Natural killer cell (primary cell): ENCODE results near the gene CHD2. TPM values are rescaled to one million over a fixed set of nuclear protein-coding genes. Genes with fewer than 3 reads are reported as not detected.

Experiments used
- ATAC-seq, 3 donors: fragments of 150-1000 bp in 2 of 3; fragments of 200-7000 bp in 1 of 3; cut with Tn5 transposase; 1 replicate in 1 of 3; 2 replicates in 2 of 3; pipeline ENCODE4 v1.10.0; 2021; ENCODE audit warnings: mild to moderate bottlenecking in 2 of 3, moderate library complexity in 2 of 3
- DNase-seq, 2 donors: peaks; one replicate each; pipeline versions ENCODE4 v3.0.0 to v3.0.0-alpha.2; 2013 to 2021; ENCODE audit warnings: mixed read lengths in 1 of 2
- H3K27ac ChIP-seq: one replicate; pipeline ENCODE4 v1.5.1; 2013; ENCODE audit warnings: mild to moderate bottlenecking, low read length
- H3K27me3 ChIP-seq: one replicate; pipeline ENCODE4 v1.6.1; 2013; ENCODE audit warnings: low read length; ENCODE audit not compliant: control insufficient read depth, insufficient read depth
- H3K36me3 ChIP-seq: one replicate; pipeline ENCODE4 v1.6.1; 2013; ENCODE audit warnings: low read length; ENCODE audit not compliant: control insufficient read depth, insufficient read depth
- H3K4me1 ChIP-seq: one replicate; pipeline ENCODE4 v1.6.1; 2013; ENCODE audit warnings: low read length; ENCODE audit not compliant: control insufficient read depth, insufficient read depth
- H3K4me3 ChIP-seq: one replicate; pipeline ENCODE4 v1.5.1; 2013; ENCODE audit warnings: low read length
- H3K9me3 ChIP-seq: one replicate; pipeline ENCODE4 v1.6.1; 2013; ENCODE audit warnings: low read length; ENCODE audit not compliant: control insufficient read depth, insufficient read depth
- H3K27ac Mint-ChIP-seq, 2 donors: one replicate each; pipeline ENCODE4 v1.8.0; 2022; ENCODE audit warnings: mild to moderate bottlenecking in 2 of 2, mixed read lengths in 2 of 2, moderate library complexity in 1 of 2
- H3K27me3 Mint-ChIP-seq, 2 donors: one replicate each; pipeline ENCODE4 v1.8.0; 2022; ENCODE audit warnings: low read depth in 2 of 2, mixed read lengths in 2 of 2
- H3K36me3 Mint-ChIP-seq: one replicate; pipeline ENCODE4 v1.8.0; 2022; ENCODE audit warnings: mixed read lengths
- H3K4me1 Mint-ChIP-seq, 2 donors: one replicate each; pipeline ENCODE4 v1.8.0; 2022; ENCODE audit warnings: mixed read lengths in 2 of 2
- H3K4me3 Mint-ChIP-seq: one replicate; pipeline ENCODE4 v1.8.0; 2022; ENCODE audit warnings: mild to moderate bottlenecking, moderate library complexity, mixed read lengths
- H3K9me3 Mint-ChIP-seq, 2 donors: one replicate each; pipeline ENCODE4 v1.8.0; 2022; ENCODE audit warnings: mixed read lengths in 2 of 2
- WGBS: methylation state at CpG from one replicate; pipeline ENCODE4 v1.1.7; 2013; ENCODE audit warnings: missing lambda C conversion rate; ENCODE audit not compliant: insufficient coverage; 5-methylcytosine and 5-hydroxymethylcytosine counted together
- intact Hi-C: fragments of 100-400 bp; cut with micrococcal nuclease; formaldehyde crosslinking; loops from one replicate; pipeline ENCODE4 v1.14.2; 2022
- total RNA-seq, 4 donors: library from RNA; stranded (reverse); fragments of 120-200 nt in 1 of 4; gene quantifications; one replicate each; pipeline versions ENCODE4 v1.2.3 to v1.2.4, GENCODE V29; 2013 to 2022
- TF ChIP-seq, protein P1 (sequence below): fragments of 200-600 bp; IDR thresholded peaks from one replicate; pipeline ENCODE4 v1.8.0; 2022; ENCODE audit warnings: antibody characterized with exemption

CHD2 gene
- total RNA-seq, 3 donors from 2014 or later (not counting 1 experiment from before 2014, with no cell fraction given) = 418 to 449 (median 441) TPM

DNA sequence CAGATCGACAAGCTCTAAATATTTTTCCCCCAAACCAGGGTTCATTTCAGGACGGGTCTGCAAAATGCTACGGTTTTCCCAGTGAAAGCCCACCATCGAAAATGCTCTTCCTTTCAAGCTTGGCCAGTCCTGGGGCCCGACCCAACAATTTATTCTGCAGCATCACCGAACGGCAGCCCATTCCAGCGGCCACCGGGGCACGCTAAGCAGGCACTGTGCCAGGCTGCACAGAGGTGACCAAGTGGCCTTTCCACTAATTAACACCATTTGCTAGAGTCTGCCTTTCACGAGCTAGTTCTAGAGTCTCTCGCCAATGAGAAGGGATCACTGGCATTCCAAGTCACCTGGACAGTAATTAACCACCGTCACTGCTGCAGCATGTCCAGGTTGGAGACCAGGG, 174.5 kb downstream of the CHD2 start:
- no peaks in the 10 kb centered on the region for H3K9me3 ChIP-seq
- no peaks in the 10 kb centered on the region for H3K9me3 Mint-ChIP-seq
- no peak overlapping the region for H3K27ac ChIP-seq
- H3K36me3 Mint-ChIP-seq = peaks cover 6% of the 10 kb centered on the region
- peaks cover 17 to 22% of the 10 kb centered on the region in 2 donors for H3K4me1 Mint-ChIP-seq
- H3K36me3 ChIP-seq = no peaks in the 10 kb centered on the region
- TF ChIP-seq, protein P1, sequence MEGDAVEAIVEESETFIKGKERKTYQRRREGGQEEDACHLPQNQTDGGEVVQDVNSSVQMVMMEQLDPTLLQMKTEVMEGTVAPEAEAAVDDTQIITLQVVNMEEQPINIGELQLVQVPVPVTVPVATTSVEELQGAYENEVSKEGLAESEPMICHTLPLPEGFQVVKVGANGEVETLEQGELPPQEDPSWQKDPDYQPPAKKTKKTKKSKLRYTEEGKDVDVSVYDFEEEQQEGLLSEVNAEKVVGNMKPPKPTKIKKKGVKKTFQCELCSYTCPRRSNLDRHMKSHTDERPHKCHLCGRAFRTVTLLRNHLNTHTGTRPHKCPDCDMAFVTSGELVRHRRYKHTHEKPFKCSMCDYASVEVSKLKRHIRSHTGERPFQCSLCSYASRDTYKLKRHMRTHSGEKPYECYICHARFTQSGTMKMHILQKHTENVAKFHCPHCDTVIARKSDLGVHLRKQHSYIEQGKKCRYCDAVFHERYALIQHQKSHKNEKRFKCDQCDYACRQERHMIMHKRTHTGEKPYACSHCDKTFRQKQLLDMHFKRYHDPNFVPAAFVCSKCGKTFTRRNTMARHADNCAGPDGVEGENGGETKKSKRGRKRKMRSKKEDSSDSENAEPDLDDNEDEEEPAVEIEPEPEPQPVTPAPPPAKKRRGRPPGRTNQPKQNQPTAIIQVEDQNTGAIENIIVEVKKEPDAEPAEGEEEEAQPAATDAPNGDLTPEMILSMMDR = no peak
- no peak overlapping the region for H3K4me3 Mint-ChIP-seq
- no peak overlapping the region for H3K27ac Mint-ChIP-seq
- ATAC-seq = no peak
- H3K27me3 ChIP-seq = peaks cover 28% of the 10 kb centered on the region
- 92% methylated on average over 13 of the region's 13 CpGs for WGBS
- no peak overlapping the region for H3K4me3 ChIP-seq
- no peak for DNase-seq
- peaks cover 79 to 94% of the 10 kb centered on the region in 2 donors for H3K27me3 Mint-ChIP-seq
- intact Hi-C loops = no loop called here
- H3K4me1 ChIP-seq = peaks cover 18% of the 10 kb centered on the region

DNA sequence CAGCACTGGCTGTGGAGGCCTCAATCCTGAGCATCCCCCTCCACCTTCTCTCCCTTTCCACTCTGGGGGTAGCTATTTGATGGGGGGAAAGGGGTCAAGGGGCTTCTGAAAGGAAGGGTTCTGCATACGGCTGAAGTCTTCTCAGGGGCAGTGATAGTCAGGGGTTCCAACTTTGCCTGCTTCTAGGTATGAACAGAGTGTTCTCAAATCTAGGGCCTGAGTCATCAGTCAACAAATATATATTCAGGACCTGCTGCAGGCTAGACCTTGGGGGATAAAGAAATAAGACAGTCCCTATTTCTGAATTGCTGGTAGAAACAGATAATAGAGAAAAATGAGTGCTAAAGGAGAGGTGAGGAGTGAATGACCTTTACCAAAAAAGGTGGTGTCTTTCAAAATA, 176.1 kb downstream of the CHD2 start:
- TF ChIP-seq, protein P1 = no peak
- H3K4me3 ChIP-seq = no peak overlapping the region
- intact Hi-C loops = loop anchor here (2.0 kb wide), 1 partner anchor 75 kb away; no protein-coding TSS in a partner anchor
- peaks cover 27% of the 10 kb centered on the region for H3K27me3 ChIP-seq
- ATAC-seq = no peak
- no peaks in the 10 kb centered on the region for H3K36me3 ChIP-seq
- Mint-ChIP-seq H3K9me3 (no peaks in the 10 kb centered on the region), H3K4me3 (no peak overlapping the region), H3K27ac (no peak overlapping the region), H3K4me1 (peaks cover 17 to 22% of the 10 kb centered on the region in 2 donors), H3K27me3 (peaks cover 78 to 91% of the 10 kb centered on the region in 2 donors), H3K36me3 (peaks cover 6% of the 10 kb centered on the region)
- no peak overlapping the region for H3K27ac ChIP-seq
- peaks cover 18% of the 10 kb centered on the region for H3K4me1 ChIP-seq
- DNase-seq = no peak
- WGBS = 67% methylated on average over 1 of the region's 1 CpG
- no peaks in the 10 kb centered on the region for H3K9me3 ChIP-seq

DNA sequence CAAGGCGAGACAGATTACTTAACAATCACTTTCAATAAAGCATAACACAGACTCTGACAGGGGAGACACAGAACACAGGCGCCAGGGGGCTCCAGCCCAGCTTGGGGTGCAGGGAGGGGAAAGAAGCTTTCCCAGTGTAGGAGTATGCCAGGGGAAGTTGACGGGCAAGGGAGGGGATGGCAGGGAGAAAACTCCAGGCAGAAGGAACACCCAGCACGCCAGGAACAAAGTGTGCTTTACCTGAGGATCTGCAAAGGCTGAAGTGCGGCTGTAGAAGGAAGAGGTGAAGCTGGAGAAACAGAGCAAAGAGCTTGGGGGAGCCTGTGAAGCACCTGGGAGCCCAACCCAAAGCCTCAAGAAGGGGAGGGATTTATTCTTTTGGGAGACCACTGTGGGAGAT, 176.8 kb downstream of the CHD2 start:
- peaks cover 4% of the 10 kb centered on the region for H3K36me3 Mint-ChIP-seq
- DNase-seq (no peak), ATAC-seq (no peak)
- TF ChIP-seq, protein P1 = no peak
- no peak overlapping the region for H3K4me3 ChIP-seq
- H3K36me3 ChIP-seq = no peaks in the 10 kb centered on the region
- H3K27ac Mint-ChIP-seq = no peak overlapping the region
- WGBS = 89% methylated on average over 5 of the region's 5 CpGs
- H3K9me3 ChIP-seq = no peaks in the 10 kb centered on the region
- peaks cover 17% of the 10 kb centered on the region for H3K4me1 ChIP-seq
- no peak overlapping the region for H3K27ac ChIP-seq
- H3K4me1 Mint-ChIP-seq = peaks cover 14 to 18% of the 10 kb centered on the region in 2 donors
- H3K27me3 Mint-ChIP-seq = peaks cover 76 to 91% of the 10 kb centered on the region in 2 donors
- peaks cover 21% of the 10 kb centered on the region for H3K27me3 ChIP-seq
- no peaks in the 10 kb centered on the region for H3K9me3 Mint-ChIP-seq
- intact Hi-C loops = loop anchor here (2.0 kb wide), 1 partner anchor 76 kb away; no protein-coding TSS in a partner anchor
- no peak overlapping the region for H3K4me3 Mint-ChIP-seq

Other genes with a start within 250 kb of the CHD2 start
- gene FAM174B, start 244.5 kb upstream of the CHD2 start, total RNA-seq = 1 to 10 TPM in 1 of 3 donors, under 1 TPM in 2; 0.68 to 2.6 (median 0.88) TPM
- not detected for gene RGMA, start 188.9 kb downstream of the CHD2 start, total RNA-seq